ENCODE results near the gene RYR1.
"Not testable (repeated sequence)": the region's sequence is repeated elsewhere in the genome, so short reads cannot be mapped to it uniquely, and the experiment has no call there.

The RYR1 gene

GRCh38 chr19:38537071-38537936 is 103.8 kb downstream of the RYR1 start:
- no peak for DNase-seq

DNA sequence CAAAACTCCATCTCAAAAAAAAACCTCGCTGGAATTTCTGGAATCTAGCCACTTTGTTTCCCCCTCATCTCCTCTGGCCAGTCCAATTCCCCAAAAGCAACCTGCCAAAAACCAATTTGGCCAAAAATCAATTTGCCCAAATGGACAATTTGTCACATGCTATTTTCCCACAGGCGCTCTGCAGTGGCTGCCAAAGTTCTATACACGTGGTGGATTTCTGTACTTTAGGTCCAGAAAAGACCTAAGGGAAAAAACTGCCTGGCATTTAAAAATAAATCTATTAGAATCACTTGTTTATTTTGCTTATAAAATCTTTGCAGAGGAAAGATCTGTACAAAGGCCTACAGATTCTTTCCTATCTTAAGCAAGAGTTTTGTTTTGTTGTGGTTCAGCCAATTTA is 104.9 kb downstream of the RYR1 start:
- peak in 20 of 51 donors; percentile 5 to 60 (median 20) for DNase-seq

DNA sequence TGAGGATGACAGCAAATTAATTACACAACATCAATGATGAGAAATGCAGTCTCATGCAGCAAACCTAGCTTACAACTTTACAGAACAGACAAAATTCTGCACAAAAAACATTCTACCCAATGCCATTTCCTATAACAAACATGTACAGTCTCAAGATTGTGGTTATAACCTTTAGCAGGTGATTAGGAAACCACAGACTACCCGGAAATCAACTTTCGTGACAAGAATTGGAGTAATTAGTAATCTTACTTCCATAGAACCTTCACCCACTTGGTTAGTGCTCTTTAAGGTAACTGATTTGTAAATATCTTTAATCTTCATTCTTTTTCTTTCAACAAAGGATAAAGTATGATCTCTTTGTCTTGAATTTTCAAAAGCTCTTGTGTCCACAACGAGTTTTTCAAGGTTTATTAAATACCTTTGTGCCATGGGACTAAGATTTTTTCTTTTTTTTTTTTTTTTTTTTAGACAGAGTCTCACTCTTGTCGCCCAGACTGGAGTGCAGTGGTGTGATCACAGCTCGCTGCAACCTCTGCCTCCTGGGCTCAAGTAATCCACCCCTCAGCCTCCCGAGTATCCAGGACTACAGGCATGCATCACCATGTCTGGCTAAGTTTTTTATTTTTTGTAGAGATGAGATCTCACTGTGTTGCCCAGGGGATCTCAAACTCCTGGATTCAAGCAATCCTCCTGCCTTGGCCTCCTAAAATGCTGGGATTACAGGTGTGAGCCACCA is 105.5 kb downstream of the RYR1 start:
- no peak for DNase-seq

DNA sequence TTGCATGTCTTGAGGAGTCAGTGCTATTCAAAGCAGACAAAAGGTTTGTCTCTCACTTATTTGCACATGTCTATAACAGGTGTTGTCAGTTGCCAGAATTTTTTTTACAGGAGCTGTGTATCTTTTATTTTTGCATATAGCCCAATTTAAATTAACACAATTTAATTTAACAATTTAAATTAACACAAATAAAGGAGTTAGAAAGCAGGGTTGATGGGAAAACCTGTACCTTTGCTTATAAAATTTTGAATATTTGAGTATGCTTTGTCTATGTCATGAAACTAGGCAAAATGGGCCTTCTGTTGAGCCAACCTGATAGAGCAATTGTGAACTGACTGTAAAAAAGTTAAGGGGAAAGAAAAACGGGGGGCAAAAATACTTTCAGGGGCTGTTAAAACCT is 106.3 kb downstream of the RYR1 start:
- no peak for DNase-seq

GRCh38 chr19:38542040-38542439 is 108.5 kb downstream of the RYR1 start:
- no peak for DNase-seq

- no peak for DNase-seq
Observed at GRCh38 chr19:38543286-38543806, 109.9 kb downstream of the RYR1 start.

GRCh38 chr19:38543807-38544568 is 110.5 kb downstream of the RYR1 start:
- peak in 48 of 51 donors; percentile 11 to 85 (median 51) for DNase-seq

DNA sequence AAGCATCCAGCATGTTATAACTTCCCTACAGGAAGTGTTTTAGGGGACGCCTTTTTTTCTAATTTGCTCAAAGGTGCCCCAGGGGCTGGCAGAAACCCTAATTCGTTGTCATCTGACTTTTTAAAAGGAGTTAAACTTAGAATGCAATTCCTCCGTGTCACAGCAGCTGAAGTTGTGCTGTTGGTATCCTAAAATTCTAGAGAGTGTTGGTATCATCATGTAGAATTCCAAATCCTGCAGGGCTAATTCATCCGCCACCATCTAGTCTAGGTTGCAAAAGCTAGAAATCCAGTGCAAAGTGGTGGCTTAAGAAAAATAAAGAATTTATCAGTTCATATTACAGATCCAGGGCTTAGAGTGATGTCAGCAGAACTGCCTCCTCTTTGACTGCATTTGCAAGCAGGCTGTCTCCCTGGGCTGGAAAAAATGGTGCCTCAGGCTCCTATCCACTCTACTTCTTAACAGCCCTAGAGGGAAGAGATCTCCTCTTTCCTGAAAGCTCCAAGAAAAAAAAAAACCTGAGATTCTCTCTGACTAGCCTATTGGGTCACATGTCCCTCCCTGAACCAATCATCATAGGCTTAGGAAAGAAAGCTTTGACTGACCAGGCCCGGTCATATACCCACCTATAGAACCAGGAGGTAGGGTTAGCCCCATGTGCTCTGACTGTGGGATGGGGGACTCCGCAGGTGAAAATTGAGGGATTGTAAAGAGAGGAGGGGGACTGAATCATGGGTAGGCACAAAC is 111.3 kb downstream of the RYR1 start:
- DNase-seq = peak in 2 of 51 donors; percentile 16 to 22

DNA sequence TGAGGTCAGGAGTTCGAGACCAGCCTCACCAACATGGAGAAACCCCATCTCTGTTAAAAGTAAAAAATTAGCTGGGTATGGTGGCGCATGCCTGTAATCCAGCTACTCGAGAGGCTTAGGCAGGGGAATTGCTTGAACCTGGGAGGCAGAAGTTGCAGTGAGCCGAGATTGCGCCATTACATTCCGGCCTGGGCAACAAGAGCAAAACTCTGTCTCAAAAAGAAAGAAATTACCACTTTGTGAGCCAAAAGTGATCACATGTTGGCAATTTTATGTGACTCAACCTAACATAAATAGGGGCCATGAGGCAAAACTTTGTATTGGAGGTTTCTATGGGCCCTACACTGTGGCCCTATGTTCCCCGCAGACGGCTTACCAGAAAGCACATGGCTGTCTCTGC is 112.1 kb downstream of the RYR1 start:
- no peak for DNase-seq

GRCh38 chr19:38547421-38547820 is 113.9 kb downstream of the RYR1 start:
- DNase-seq = no peak

- DNase-seq = no peak
Observed at GRCh38 chr19:38549061-38549460, 115.6 kb downstream of the RYR1 start.

DNA sequence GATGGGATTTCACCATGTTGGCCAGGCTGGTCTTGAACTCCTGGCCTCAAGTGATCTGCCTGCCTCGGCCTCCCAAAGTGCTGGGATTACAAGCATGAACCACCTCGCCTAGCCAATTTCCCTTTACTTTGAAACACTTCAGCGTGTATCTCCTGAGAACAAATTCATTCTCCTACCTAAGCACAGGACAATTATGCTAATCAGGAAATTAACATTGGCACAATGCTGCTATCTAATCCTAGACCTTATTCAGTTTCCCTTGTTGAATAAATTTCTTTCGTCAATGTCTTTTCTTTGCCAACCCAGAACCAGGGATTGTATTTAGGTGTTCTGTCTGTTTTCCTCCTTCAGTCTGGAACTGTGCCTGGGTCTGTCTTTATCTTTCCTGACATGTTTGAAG is 116.5 kb downstream of the RYR1 start:
- peak in 1 of 51 donors; percentile 4 for DNase-seq

DNA sequence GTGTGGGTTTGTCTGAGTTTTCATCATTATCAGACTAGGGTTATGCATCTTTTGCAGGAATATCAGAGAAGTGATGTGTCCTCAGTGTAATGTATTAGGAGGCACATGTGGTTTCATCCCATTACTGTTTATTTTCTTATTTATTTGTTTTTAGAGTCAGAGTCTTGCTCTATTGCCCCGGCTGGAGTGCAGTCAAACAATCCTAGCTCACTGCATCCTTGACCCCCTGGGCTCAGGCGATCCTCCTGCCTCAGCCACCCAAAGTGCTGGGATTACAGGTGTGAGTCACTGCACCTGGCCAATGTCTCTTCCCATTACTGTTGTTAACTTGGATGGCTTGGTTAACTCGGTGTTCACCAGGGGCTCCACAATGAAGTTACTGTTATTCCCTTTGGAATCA is 116.9 kb downstream of the RYR1 start:
- DNase-seq = no peak

- DNase-seq = no peak
Observed at GRCh38 chr19:38551450-38551813, 117.9 kb downstream of the RYR1 start.

DNA sequence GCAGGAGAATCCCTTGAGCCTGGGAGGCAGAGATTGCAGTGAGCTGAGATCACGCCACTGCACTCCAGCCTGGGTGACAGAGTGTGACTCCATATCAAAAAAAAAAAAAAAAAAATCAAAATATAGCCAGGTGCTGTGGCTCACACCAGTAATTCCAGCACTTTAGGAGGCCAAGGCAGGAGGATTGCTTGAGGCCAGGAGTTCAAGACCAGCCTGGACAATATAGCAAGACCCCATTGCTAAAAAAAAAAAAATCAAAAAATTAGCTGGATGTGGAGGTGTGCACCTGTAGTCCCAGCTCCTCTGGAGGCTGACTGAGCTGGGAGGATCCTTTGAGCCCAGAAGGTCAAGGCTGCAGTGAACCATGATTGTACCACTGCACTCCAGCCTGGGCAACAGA is 119.7 kb downstream of the RYR1 start:
- not testable (repeated sequence) for DNase-seq

GRCh38 chr19:38554676-38555141 is 121.2 kb downstream of the RYR1 start:
- no peak for DNase-seq

DNA sequence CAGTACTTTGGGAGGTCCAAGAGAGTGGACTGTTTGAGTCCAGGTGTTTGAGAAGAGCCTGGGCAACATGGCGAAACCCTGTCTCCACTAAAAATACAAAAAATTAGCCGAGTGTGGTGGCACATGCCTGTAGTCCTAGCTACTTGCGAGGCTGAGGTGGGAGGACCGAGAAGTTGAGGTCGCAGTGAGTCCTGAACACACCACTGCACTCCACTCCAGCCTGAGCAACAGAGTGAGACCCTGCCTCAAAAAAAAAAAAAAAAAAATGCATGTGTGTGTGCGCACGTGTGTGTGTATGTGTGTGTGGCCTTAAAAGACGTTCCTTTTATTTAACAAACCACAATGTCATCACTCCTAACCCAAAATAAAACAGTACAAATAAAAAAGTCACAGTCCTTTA is 121.7 kb downstream of the RYR1 start:
- no peak for DNase-seq

DNA sequence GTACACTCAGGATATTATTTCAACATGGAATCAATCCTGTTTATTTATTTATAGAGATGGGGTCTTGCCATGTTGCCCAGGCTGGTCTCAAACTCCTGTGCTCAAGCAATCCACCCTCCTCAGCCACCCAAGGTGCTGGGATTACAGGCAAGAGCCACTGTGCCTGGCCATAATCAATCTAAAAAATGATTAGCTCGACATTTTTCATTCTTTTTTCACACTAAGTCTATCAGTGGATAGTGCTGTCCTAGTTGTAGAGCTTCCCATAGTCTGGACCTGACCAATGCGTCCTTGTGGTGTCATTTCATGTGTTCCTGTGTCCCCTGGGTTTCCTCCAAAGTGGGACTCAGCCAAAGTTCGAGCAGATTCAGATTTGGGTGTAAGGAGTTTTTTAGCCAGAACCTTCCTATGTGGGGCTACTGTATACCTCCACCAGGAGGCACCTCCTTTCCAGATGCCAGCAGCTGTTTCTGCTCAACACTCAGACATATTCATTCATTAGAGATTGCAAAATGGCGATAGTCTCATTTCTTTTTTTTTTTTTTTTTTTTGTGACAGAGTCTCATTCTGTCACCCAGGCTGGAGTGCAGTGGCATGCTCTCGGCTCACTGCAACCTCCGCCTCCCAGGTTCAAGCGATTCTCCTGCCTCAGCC is 123.2 kb downstream of the RYR1 start:
- DNase-seq = no peak

GRCh38 chr19:38557205-38557799 is 123.8 kb downstream of the RYR1 start:
- no peak for DNase-seq

- not testable (repeated sequence) for DNase-seq
Observed at GRCh38 chr19:38558933-38559332, 125.4 kb downstream of the RYR1 start.
